Upper lobe of left lung (tissue), 4 donors: ENCODE results near the gene MFRP.

ENCODE experiments used
- CTCF ChIP-seq, 6 experiments: fragments of 450-650 bp in 4 of 6; fragments of 200-600 bp in 2 of 6; sonication (generic) in 2 of 6; IDR thresholded peaks; one replicate each; pipeline ENCODE4 v1.5.1; 2016 to 2019; ENCODE audit warnings: antibody characterized with exemption in 6 of 6
- POLR2A ChIP-seq, 4 donors: fragments of 450-650 bp; IDR thresholded peaks; one replicate each; pipeline ENCODE4 v1.5.1; 2016 to 2017; ENCODE audit warnings: antibody characterized with exemption in 4 of 4, mild to moderate bottlenecking in 2 of 4

- TF ChIP-seq POLR2A (IDR thresholded peaks at IDR 0.05) (no peak), CTCF (IDR thresholded peaks at IDR 0.05) (no peak)
Observed at GRCh38 chr11:119357074-119357473, 10.6 kb upstream of the MFRP start.
